ENCODE data around the gene FBXO34. TPM values are rescaled to one million over a fixed set of nuclear protein-coding genes. Genes with fewer than 3 reads are reported as not detected.

Gene FBXO34
- total RNA-seq, 1 experiment from 2014 or later, result 13.9 TPM

DNA sequence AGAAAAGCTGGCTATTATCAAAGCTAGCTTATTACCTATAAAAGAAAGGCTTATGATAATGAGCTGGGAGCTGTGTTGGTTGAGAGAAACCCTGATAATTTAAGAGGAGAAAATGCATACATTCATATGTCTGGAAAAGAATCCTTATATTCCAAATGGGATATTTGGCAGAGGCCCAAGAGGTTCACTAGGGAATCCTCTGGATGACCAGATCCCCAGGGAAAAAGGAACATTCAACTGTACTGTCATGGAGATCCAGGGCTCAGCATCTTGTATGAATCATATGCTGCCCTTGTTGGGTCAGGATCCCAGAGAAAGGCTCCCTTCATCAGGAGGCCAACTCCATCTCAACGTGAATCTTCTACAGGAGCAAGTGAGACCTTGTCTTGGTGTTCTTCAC is 16.6 kb upstream of the FBXO34 start:
- DNase-seq (ENCODE audit: low spot score) (no peak), ATAC-seq (no peak)
- ChIA-PET CTCF (interaction anchor here (0.8 to 1.1 kb wide), 2 partner anchors 100 to 192 kb away, joined by 3 to 4 read pairs; no protein-coding TSS in a partner anchor), POLR2A (no interaction called here)
- Mint-ChIP-seq H3K4me1 (peaks cover 3% of the 10 kb centered on the region; the same call in 1 of the 2 replicates), H3K27me3 (ENCODE audit: low read depth) (no peaks in the 10 kb centered on the region; the same call in 1 of the 2 replicates), H3K27ac (no peak overlapping the region), H3K9me3 (no peaks in the 10 kb centered on the region), H3K4me3 (no peak overlapping the region), H3K36me3 (no peaks in the 10 kb centered on the region)
- no peak for TF ChIP-seq ZNF671 (CRISPR knock-in tag; IDR thresholded peaks at IDR 0.05)
- TF ChIP-seq, protein P1, sequence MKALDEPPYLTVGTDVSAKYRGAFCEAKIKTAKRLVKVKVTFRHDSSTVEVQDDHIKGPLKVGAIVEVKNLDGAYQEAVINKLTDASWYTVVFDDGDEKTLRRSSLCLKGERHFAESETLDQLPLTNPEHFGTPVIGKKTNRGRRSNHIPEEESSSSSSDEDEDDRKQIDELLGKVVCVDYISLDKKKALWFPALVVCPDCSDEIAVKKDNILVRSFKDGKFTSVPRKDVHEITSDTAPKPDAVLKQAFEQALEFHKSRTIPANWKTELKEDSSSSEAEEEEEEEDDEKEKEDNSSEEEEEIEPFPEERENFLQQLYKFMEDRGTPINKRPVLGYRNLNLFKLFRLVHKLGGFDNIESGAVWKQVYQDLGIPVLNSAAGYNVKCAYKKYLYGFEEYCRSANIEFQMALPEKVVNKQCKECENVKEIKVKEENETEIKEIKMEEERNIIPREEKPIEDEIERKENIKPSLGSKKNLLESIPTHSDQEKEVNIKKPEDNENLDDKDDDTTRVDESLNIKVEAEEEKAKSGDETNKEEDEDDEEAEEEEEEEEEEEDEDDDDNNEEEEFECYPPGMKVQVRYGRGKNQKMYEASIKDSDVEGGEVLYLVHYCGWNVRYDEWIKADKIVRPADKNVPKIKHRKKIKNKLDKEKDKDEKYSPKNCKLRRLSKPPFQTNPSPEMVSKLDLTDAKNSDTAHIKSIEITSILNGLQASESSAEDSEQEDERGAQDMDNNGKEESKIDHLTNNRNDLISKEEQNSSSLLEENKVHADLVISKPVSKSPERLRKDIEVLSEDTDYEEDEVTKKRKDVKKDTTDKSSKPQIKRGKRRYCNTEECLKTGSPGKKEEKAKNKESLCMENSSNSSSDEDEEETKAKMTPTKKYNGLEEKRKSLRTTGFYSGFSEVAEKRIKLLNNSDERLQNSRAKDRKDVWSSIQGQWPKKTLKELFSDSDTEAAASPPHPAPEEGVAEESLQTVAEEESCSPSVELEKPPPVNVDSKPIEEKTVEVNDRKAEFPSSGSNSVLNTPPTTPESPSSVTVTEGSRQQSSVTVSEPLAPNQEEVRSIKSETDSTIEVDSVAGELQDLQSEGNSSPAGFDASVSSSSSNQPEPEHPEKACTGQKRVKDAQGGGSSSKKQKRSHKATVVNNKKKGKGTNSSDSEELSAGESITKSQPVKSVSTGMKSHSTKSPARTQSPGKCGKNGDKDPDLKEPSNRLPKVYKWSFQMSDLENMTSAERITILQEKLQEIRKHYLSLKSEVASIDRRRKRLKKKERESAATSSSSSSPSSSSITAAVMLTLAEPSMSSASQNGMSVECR (CRISPR knock-in tag; IDR thresholded peaks at IDR 0.05; ENCODE audit: borderline replicate concordance), result no peak
- TF ChIP-seq, protein P2, sequence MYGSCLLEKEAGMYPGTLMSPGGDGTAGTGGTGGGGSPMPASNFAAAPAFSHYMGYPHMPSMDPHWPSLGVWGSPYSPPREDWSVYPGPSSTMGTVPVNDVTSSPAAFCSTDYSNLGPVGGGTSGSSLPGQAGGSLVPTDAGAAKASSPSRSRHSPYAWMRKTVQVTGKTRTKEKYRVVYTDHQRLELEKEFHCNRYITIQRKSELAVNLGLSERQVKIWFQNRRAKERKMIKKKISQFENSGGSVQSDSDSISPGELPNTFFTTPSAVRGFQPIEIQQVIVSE (CRISPR knock-in tag; IDR thresholded peaks at IDR 0.05; ENCODE audit: borderline replicate concordance), result no peak
- no peak for TF ChIP-seq EMX1 (CRISPR knock-in tag; IDR thresholded peaks at IDR 0.05)
- TF ChIP-seq, protein P3, sequence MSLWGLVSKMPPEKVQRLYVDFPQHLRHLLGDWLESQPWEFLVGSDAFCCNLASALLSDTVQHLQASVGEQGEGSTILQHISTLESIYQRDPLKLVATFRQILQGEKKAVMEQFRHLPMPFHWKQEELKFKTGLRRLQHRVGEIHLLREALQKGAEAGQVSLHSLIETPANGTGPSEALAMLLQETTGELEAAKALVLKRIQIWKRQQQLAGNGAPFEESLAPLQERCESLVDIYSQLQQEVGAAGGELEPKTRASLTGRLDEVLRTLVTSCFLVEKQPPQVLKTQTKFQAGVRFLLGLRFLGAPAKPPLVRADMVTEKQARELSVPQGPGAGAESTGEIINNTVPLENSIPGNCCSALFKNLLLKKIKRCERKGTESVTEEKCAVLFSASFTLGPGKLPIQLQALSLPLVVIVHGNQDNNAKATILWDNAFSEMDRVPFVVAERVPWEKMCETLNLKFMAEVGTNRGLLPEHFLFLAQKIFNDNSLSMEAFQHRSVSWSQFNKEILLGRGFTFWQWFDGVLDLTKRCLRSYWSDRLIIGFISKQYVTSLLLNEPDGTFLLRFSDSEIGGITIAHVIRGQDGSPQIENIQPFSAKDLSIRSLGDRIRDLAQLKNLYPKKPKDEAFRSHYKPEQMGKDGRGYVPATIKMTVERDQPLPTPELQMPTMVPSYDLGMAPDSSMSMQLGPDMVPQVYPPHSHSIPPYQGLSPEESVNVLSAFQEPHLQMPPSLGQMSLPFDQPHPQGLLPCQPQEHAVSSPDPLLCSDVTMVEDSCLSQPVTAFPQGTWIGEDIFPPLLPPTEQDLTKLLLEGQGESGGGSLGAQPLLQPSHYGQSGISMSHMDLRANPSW (CRISPR knock-in tag; conservative IDR thresholded peaks at IDR 0.05; ENCODE audit: low read depth), result no peak
- TF ChIP-seq MYBL2 (CRISPR knock-in tag; IDR thresholded peaks at IDR 0.05), result no peak
- TF ChIP-seq NR1H2 (CRISPR knock-in tag; IDR thresholded peaks at IDR 0.05), result no peak
- TF ChIP-seq, protein P4, sequence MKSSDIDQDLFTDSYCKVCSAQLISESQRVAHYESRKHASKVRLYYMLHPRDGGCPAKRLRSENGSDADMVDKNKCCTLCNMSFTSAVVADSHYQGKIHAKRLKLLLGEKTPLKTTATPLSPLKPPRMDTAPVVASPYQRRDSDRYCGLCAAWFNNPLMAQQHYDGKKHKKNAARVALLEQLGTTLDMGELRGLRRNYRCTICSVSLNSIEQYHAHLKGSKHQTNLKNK (CRISPR knock-in tag; IDR thresholded peaks at IDR 0.05), result no peak
- no peak for TF ChIP-seq CBFB (CRISPR knock-in tag; IDR thresholded peaks at IDR 0.05; ENCODE audit: low read depth)
- TF ChIP-seq, protein P5, sequence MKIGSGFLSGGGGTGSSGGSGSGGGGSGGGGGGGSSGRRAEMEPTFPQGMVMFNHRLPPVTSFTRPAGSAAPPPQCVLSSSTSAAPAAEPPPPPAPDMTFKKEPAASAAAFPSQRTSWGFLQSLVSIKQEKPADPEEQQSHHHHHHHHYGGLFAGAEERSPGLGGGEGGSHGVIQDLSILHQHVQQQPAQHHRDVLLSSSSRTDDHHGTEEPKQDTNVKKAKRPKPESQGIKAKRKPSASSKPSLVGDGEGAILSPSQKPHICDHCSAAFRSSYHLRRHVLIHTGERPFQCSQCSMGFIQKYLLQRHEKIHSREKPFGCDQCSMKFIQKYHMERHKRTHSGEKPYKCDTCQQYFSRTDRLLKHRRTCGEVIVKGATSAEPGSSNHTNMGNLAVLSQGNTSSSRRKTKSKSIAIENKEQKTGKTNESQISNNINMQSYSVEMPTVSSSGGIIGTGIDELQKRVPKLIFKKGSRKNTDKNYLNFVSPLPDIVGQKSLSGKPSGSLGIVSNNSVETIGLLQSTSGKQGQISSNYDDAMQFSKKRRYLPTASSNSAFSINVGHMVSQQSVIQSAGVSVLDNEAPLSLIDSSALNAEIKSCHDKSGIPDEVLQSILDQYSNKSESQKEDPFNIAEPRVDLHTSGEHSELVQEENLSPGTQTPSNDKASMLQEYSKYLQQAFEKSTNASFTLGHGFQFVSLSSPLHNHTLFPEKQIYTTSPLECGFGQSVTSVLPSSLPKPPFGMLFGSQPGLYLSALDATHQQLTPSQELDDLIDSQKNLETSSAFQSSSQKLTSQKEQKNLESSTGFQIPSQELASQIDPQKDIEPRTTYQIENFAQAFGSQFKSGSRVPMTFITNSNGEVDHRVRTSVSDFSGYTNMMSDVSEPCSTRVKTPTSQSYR (CRISPR knock-in tag; IDR thresholded peaks at IDR 0.05), result no peak
- TF ChIP-seq ESRRA (CRISPR knock-in tag; IDR thresholded peaks at IDR 0.05; ENCODE audit: borderline replicate concordance), result no peak

DNA sequence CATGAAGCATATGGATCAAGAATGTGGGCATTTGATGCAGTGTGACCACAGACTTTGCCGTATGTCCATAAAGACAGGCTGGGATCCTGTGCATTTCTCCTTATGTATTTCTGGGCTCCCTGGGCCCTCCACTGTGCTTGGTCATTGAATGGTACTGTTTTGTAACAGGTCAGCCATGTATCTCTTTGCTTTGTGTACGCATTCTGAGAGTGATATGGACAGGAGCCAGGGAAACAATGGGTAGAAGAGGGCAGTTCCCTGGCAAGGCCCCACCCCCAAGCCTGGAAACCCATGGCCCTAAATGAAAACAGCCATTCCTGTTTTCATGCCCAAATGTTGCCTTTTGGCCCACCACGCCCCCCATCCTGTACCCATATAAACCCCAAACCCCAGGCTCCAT is 15.2 kb upstream of the FBXO34 start:
- ChIA-PET POLR2A (no interaction called here), CTCF (interaction anchor here (1.7 to 2.3 kb wide), 2 partner anchors 10 to 98 kb away, joined by 6 to 7 read pairs; no protein-coding TSS in a partner anchor)
- no peak overlapping the region for H3K4me3 Mint-ChIP-seq
- ATAC-seq (no peak), DNase-seq (ENCODE audit: low spot score) (no peak)
- H3K27me3 Mint-ChIP-seq (ENCODE audit: low read depth), result no peaks in the 10 kb centered on the region; the same call in 1 of the 2 replicates
- H3K9me3 Mint-ChIP-seq, result no peaks in the 10 kb centered on the region
- H3K4me1 Mint-ChIP-seq, result no peaks in the 10 kb centered on the region
- H3K27ac Mint-ChIP-seq, result no peak overlapping the region
- TF ChIP-seq KAT7 (CRISPR knock-in tag; IDR thresholded peaks at IDR 0.05; ENCODE audit: borderline replicate concordance) (no peak), ESRRA (CRISPR knock-in tag; IDR thresholded peaks at IDR 0.05; ENCODE audit: borderline replicate concordance) (no peak)
- TF ChIP-seq, protein P6, sequence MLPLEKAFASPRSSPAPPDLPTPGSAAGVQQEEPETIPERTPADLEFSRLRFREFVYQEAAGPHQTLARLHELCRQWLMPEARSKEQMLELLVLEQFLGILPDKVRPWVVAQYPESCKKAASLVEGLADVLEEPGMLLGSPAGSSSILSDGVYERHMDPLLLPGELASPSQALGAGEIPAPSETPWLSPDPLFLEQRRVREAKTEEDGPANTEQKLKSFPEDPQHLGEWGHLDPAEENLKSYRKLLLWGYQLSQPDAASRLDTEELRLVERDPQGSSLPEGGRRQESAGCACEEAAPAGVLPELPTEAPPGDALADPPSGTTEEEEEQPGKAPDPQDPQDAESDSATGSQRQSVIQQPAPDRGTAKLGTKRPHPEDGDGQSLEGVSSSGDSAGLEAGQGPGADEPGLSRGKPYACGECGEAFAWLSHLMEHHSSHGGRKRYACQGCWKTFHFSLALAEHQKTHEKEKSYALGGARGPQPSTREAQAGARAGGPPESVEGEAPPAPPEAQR (CRISPR knock-in tag; IDR thresholded peaks at IDR 0.05), result no peak
- TF ChIP-seq, protein P7, sequence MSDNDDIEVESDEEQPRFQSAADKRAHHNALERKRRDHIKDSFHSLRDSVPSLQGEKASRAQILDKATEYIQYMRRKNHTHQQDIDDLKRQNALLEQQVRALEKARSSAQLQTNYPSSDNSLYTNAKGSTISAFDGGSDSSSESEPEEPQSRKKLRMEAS (CRISPR knock-in tag; IDR thresholded peaks at IDR 0.05), result no peak
- TF ChIP-seq, protein P3 (CRISPR knock-in tag; conservative IDR thresholded peaks at IDR 0.05; ENCODE audit: low read depth), result no peak
- TF ChIP-seq, protein P4 (CRISPR knock-in tag; IDR thresholded peaks at IDR 0.05), result no peak
- no peaks in the 10 kb centered on the region for H3K36me3 Mint-ChIP-seq
